NCI-H2107 treated with DMSO at 0.1 percent for 48 hours (cell line): Measurements from ENCODE around the gene CELSR1.
"Not testable (repeated sequence)": the region's sequence is repeated elsewhere in the genome, so short reads cannot be mapped to it uniquely, and the experiment has no call there.

ENCODE experiments used
- DNase-seq: peaks from one replicate; lab custom pipeline; 2025; ENCODE audit not compliant: unreplicated experiment; lab: John Stamatoyannopoulos, UW

The CELSR1 gene

GRCh38 chr22:46533070-46533833 lies 4.2 kb downstream of the CELSR1 start:
- no peak for DNase-seq

GRCh38 chr22:46532416-46532815 lies 5.0 kb downstream of the CELSR1 start:
- no peak for DNase-seq

GRCh38 chr22:46531581-46532175 lies 5.7 kb downstream of the CELSR1 start:
- DNase-seq = no peak

DNA sequence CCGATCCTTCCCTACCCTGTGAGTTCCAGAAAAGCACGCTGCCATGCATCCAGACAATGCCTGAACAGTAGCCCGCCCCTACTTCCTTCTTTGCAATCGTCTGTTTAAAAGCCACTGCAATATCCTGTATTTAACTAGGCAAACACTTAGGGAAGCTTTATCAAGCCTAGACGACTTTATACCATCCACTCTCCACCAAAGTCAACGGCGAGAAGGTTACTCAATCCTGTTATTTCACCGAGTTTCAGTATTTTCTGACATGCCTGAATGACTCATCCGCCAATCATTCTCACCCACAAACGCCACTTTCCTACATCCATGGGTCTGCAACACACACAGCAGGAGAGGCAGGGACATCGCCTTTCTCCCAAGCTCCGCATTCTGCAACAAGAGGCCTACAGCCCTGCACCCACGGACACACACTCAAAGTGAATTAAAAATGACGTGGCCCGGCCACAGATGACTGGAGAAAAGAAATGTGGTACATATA lies 9.3 kb downstream of the CELSR1 start:
- DNase-seq = no peak

DNA sequence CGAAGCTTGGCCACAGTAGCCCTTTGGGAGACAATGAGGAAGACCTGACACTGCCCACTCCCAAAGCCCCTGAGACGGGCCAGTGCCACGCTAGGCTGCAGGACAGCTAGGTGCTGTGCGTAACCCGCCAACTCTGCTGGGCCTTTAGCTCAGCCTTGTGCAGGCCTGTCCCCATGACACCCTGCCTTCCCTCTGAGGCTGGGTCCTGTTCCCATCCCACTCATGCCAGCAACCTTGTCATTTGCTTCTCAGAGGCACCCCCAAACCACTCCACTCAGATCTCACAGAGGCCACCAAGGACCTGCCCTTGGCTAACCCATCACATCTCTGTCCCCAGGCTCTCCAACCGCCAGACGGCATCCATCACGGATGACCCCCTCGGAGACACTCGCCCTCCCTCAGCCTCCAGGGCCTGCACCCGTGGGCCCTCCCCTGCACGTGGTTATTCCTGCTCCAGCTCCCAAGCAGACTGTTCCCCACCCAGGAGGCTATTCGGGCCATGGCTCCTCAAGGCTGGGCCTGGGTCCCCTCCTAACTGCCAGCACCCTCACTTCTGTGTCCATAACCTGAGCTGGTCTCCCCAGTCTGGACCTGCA lies 11.1 kb downstream of the CELSR1 start:
- no peak for DNase-seq

DNA sequence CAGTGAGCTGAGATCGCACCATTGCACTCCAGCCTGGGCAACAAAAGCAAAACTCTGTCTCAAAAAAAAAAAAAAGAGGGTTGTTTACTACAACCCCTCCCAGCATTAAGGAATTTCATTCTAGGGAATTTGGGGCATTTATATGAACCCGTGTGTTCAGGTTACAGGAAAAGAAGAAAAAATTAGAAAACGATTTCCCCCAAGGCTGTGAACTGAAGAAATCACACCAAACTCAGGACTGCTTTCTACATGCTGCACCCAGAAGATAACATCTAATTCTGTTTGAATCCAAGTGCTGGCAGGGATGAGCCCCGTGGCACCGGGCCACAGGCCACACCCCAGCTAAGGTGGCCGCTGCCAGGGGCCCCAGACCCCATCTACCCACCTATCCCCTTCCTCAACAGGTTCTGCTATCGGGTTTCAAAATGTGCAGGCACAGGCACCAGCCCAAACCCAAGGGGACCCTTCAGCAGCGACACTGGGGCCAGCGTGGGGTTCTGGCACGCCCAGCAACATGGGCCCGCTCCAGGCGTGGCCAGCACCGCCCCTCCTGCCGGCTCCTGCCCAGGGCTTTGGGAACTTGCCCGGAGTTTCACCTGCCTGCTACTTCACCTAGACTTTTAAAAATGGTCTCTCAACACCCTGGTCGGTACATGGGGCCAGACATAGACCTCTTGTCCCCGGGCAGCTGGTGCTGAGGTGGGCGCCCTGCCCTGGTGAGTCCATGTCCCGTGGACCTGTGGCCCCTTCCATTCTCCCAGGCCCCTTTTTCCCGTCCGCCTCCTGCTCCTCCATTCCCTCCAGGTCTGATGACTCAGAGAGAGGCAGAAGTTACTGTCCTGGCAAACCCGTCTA lies 11.8 kb downstream of the CELSR1 start:
- no peak for DNase-seq

DNA sequence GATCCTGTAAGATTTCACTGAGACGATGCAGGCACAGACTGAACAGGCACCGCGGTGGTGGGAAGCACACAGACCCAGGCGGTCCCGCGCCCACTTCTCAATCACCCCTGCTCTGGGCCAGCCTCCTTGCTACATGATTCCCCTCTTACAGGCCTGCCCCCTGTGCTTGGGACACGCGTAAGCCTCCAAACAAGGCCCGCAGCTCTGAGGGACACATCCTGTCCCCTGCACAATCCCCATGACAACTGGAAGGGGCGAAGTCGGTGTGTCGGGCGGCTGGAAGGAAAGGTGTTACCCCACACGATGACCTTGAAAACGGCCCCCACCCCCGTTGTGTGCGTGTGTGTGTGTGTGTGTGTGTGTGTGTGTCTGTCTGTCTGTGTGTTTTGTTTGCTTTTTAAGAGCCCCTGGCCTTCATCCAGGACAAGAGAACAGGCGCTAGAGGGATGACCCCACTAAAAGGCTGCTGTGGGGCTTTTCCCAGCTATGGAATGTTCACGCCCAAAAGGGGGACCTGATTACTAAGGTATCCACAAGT lies 13.1 kb downstream of the CELSR1 start:
- DNase-seq = no peak

GRCh38 chr22:46522797-46523196 lies 14.6 kb downstream of the CELSR1 start:
- no peak for DNase-seq

- no peak for DNase-seq
Measured at GRCh38 chr22:46521994-46522393, 15.4 kb downstream of the CELSR1 start.

DNA sequence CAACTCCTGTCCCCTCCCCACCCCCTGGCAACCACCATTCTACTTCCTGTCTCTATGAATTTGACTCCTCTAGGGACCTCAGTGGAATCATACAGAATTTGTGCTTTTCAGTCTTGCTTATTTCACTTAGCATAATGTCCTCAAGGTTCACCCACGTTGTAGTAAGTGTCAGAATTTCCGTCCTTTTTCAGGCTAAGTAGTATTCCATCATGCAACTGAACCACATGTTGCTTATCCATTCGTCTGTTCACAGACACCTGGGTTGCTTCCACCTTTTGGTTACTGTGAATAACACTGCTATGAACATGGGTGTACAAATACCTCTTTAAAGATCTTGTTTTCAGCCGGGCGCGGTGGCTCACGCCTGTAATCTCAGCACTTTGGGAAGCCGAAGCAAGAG lies 16.5 kb downstream of the CELSR1 start:
- DNase-seq = no peak

DNA sequence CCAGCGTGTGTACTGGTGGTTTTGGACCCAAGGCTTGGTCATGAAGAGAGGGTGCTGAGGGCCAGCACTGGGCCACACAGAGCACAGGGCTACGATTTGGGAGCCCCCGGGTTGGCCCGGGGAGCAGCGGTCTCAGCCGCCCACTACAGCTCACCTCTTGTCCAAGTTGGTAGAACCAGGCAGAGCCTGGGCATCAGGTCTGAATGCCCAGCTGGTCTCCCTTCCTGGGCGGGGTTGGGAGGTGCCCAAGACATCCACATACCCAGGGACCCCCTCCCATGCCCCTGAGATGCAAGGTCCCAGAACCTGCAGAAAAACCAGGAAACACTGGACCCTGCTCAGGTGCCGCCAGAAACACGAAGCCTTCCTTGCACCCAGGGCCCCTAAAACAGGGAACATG lies 18.0 kb downstream of the CELSR1 start:
- DNase-seq = no peak

GRCh38 chr22:46518542-46519325 lies 18.7 kb downstream of the CELSR1 start:
- DNase-seq = no peak

DNA sequence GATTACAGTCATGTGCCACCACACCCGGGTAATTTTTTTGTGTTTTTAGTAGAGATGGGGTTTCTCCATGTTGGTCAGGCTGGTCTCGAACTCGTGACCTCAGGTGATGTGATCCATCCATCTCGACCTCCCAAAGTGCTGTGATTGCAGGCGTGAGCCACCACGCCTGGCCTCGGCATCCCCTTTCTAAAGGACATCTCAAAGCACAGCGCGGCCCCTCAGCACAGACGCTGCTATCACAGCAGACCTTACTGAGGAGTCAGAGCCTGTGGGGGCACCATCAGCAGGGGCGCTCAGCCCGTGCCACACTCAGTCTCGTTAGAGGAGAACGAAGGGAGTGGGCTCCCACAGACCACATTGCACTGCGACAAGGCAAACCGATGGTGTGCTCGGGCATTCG lies 19.4 kb downstream of the CELSR1 start:
- DNase-seq = no peak

- no peak for DNase-seq
Measured at GRCh38 chr22:46517255-46517761, 20.1 kb downstream of the CELSR1 start.

- no peak for DNase-seq
Measured at GRCh38 chr22:46516638-46517037, 20.8 kb downstream of the CELSR1 start.

DNA sequence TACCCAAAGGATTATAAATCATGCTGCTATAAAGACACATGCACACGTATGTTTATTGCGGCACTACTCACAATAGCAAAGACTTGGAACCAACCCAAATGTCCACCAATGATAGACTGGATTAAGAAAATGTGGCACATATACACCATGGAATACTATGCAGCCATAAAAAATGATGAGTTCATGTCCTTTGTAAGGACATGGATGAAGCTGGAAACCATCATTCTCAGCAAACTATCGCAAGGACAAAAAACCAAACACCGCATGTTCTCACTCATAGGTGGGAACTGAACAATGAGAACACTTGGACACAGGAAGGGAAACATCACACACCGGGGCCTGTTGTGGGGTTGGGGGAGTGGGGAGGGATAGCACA lies 21.3 kb downstream of the CELSR1 start:
- not testable (repeated sequence) for DNase-seq

- no peak for DNase-seq
Measured at GRCh38 chr22:46515208-46516111, 22.0 kb downstream of the CELSR1 start.

DNA sequence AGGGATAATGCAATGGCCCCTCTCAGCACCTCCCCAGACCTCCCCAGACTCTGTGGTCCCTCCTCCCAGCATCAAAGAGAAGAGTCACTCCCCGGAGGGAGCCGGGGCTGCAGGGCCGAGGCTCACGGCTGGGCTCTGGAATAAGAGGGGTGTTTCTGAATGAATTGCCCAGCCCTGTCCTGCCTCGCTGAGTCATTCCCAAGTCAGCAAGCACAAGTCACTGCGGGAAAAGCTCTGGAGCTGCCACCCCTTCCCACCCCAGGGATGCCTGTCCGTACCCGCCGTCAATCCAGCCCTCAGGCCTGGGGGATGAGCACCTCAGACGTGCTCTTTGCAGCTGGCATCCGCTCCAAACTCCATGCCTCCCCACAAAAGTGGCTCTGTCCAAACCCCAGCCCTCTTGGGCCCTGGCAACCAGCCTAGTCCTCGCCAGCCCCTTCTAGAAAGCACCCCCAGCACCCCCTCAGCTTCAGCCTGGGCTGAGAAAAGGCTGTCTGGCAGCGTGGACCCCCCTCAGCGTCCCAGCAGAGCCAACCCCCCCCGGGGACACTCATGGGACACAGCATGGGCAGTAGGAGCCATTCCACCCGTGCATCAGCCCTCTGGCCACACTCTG lies 22.7 kb downstream of the CELSR1 start:
- DNase-seq = no peak
